ENCODE data around the gene PPP5C. TPM values are rescaled to one million over a fixed set of nuclear protein-coding genes. Genes with fewer than 3 reads are reported as not detected.

Gene PPP5C
- total RNA-seq, 1 experiment from 2014 or later: 102 TPM

- ATAC-seq: no peak
- Histone ChIP-seq H3K9me3 (ENCODE audit: control insufficient read depth in 1 of 2, insufficient read depth in 1 of 2, low read depth in 1 of 2, low read length in 2 of 2) (no peaks in the 10 kb centered on the region), H3K4me3 (replicated peaks in 1 of 2; ENCODE audit: low read depth in 1 of 2, low read length in 2 of 2) (no peak overlapping the region), H3K27ac (ENCODE audit: low read depth, low read length) (no peak overlapping the region), H3K27me3 (ENCODE audit: insufficient read depth, low read length) (no peaks in the 10 kb centered on the region), H3K79me2 (ENCODE audit: insufficient read depth, low read length) (no peaks in the 10 kb centered on the region), H3K4me2 (ENCODE audit: low read length) (no peak overlapping the region), H3K9ac (ENCODE audit: low read length) (no peak overlapping the region), H3K36me3 (ENCODE audit: control insufficient read depth in 1 of 2, insufficient read depth in 2 of 2, low read length in 2 of 2) (no peaks in the 10 kb centered on the region), H3K4me1 (ENCODE audit: control insufficient read depth in 1 of 2, insufficient read depth in 2 of 2, low read length in 2 of 2) (no peaks in the 10 kb centered on the region; a peak in 1 of 4 replicates), H4K20me1 (ENCODE audit: insufficient read depth) (no peaks in the 10 kb centered on the region), H3K9me2 (ENCODE audit: insufficient read depth) (no peaks in the 10 kb centered on the region), H2AFZ (ENCODE audit: low read depth, low read length, poor library complexity, severe bottlenecking) (no peak overlapping the region)
- BruUV-seq (replicated peaks): no TSS peak
- TF ChIP-seq ELF1 (IDR thresholded peaks at IDR 0.05; ENCODE audit: borderline replicate concordance, low read depth) (no peak), POLR2AphosphoS5 (IDR thresholded peaks at IDR 0.05; ENCODE audit: low read depth, low read length) (no peak), JUND (IDR thresholded peaks at IDR 0.05) (no peak), CBX3 (IDR thresholded peaks at IDR 0.05; ENCODE audit: low read depth) (no peak), ZFX (IDR thresholded peaks at IDR 0.05) (no peak), TCF7L2 (IDR thresholded peaks at IDR 0.05; ENCODE audit: borderline replicate concordance, extremely low read depth, insufficient read depth, insufficient read length) (no peak)
- POLR2A ChIA-PET: interaction anchor here (0.5 kb wide), 1 partner anchor 9 kb away, joined by 3 read pairs; no protein-coding TSS in a partner anchor
- RAD21 ChIA-PET (ENCODE audit: low non-redundant PET in 1 of 2, low total read pairs in 2 of 2, uncharacterized antibody in 2 of 2, unreplicated experiment in 2 of 2): no interaction called here
- DNase-seq (ENCODE audit: low read depth, low spot score): no peak
- intact Hi-C loops (cut with micrococcal nuclease): no loop called here
- CTCF ChIA-PET: no interaction called here
Measured at GRCh38 chr19:46410205-46411087, 63.6 kb downstream of the PPP5C start.

- RAD21 ChIA-PET (ENCODE audit: low non-redundant PET in 1 of 2, low total read pairs in 2 of 2, uncharacterized antibody in 2 of 2, unreplicated experiment in 2 of 2): no interaction called here
- H2AFZ ChIP-seq (ENCODE audit: low read depth, low read length, poor library complexity, severe bottlenecking): no peak overlapping the region
- no peaks in the 10 kb centered on the region for H3K9me2 ChIP-seq (ENCODE audit: insufficient read depth)
- no peak overlapping the region for H3K4me3 ChIP-seq (replicated peaks in 1 of 2; ENCODE audit: low read depth in 1 of 2, low read length in 2 of 2)
- H3K4me1 ChIP-seq (ENCODE audit: control insufficient read depth in 1 of 2, insufficient read depth in 2 of 2, low read length in 2 of 2): peaks cover 4 to 6% of the 10 kb centered on the region in 2 experiments; a peak in 3 of 4 replicates
- no peak for DNase-seq (ENCODE audit: low read depth, low spot score)
- H3K9ac ChIP-seq (ENCODE audit: low read length): no peak overlapping the region
- H3K27me3 ChIP-seq (ENCODE audit: insufficient read depth, low read length): no peaks in the 10 kb centered on the region
- intact Hi-C loops (cut with micrococcal nuclease): no loop called here
- BruUV-seq (replicated peaks): no TSS peak
- POLR2A ChIA-PET: no interaction called here
- H4K20me1 ChIP-seq (ENCODE audit: insufficient read depth): no peaks in the 10 kb centered on the region
- TF ChIP-seq FOSL1 (IDR thresholded peaks at IDR 0.05; ENCODE audit: low read depth) (no peak), YY1 (IDR thresholded peaks at IDR 0.05; ENCODE audit: extremely low read depth, insufficient replicate concordance, low read depth, low read length) (no peak), ZFX (IDR thresholded peaks at IDR 0.05) (no peak), SRF (IDR thresholded peaks at IDR 0.05; ENCODE audit: low read depth) (no peak), ELF1 (IDR thresholded peaks at IDR 0.05; ENCODE audit: borderline replicate concordance, low read depth) (no peak), ZNF274 (IDR thresholded peaks at IDR 0.05; ENCODE audit: low read depth, low read length) (no peak), CEBPB (IDR thresholded peaks at IDR 0.05; ENCODE audit: low read depth) (no peak), ZBTB33 (IDR thresholded peaks at IDR 0.05; ENCODE audit: extremely low read depth, insufficient replicate concordance, low read length) (no peak), EGR1 (IDR thresholded peaks at IDR 0.05; ENCODE audit: low read depth) (no peak), SP1 (IDR thresholded peaks at IDR 0.05; ENCODE audit: low read depth) (no peak)
- H3K9me3 ChIP-seq (ENCODE audit: control insufficient read depth in 1 of 2, insufficient read depth in 1 of 2, low read depth in 1 of 2, low read length in 2 of 2): no peaks in the 10 kb centered on the region
- H3K36me3 ChIP-seq (ENCODE audit: control insufficient read depth in 1 of 2, insufficient read depth in 2 of 2, low read length in 2 of 2): no peaks in the 10 kb centered on the region
- no peaks in the 10 kb centered on the region for H3K79me2 ChIP-seq (ENCODE audit: insufficient read depth, low read length)
- no peak for ATAC-seq
- CTCF ChIA-PET: no interaction called here
- no peak overlapping the region for H3K27ac ChIP-seq (ENCODE audit: low read depth, low read length)
- no peak overlapping the region for H3K4me2 ChIP-seq (ENCODE audit: low read length)
Measured at GRCh38 chr19:46411088-46411924, 64.4 kb downstream of the PPP5C start.

Data from HCT116 (cell line).